ENCODE results near the gene IGFBP1. TPM values are rescaled to one million over a fixed set of nuclear protein-coding genes. Genes with fewer than 3 reads are reported as not detected.
"Not testable (repeated sequence)": the region's sequence is repeated elsewhere in the genome, so short reads cannot be mapped to it uniquely, and the experiment has no call there.

Gene IGFBP1
- total RNA-seq, 1 experiment from 2014 or later, result 0.48 TPM

GRCh38 chr7:45930967-45931366, 42.7 kb downstream of the IGFBP1 start:
- no peak for DNase-seq (ENCODE audit: low read depth)

DNA sequence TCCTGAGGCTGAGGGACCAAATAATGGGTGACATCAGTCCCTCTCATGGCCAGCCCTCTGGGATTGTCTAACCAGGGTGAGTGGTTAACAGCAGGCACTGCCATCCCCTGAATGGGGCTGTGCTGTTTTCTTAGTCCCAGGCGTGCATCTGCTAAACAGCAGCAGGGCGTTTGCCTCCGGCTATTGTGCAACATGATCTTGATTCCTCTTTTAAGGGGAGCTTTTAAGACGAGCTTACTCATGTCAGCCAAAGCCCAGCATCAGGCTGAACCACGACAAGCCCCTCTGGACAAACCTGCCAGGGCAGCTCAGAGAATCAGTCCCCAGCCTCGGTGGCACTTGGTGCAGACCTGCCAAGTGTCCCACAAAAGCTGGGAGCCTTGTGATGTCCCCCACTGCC, 49.0 kb downstream of the IGFBP1 start:
- DNase-seq (ENCODE audit: low read depth), result no peak

DNA sequence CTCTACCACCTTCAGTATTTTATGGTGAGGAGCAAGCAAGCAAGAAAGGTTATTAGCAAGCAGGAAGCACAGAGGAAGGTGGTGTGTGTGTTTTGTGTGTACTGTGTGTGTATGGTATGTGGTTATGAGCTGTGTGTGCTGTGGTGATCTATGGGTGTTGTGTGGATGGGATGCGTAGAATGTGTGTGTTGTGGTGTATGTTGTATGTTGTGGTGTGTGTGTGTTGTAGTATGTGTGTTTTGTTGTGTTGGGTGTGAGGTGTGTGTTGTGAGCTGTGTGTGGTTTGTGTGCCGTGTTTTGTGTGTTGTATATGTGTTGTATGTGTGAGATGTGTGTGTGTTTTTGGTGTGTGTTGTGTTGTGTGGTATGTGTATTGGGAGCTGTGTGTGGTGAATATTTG, 49.6 kb downstream of the IGFBP1 start:
- no peak for DNase-seq (ENCODE audit: low read depth)

DNA sequence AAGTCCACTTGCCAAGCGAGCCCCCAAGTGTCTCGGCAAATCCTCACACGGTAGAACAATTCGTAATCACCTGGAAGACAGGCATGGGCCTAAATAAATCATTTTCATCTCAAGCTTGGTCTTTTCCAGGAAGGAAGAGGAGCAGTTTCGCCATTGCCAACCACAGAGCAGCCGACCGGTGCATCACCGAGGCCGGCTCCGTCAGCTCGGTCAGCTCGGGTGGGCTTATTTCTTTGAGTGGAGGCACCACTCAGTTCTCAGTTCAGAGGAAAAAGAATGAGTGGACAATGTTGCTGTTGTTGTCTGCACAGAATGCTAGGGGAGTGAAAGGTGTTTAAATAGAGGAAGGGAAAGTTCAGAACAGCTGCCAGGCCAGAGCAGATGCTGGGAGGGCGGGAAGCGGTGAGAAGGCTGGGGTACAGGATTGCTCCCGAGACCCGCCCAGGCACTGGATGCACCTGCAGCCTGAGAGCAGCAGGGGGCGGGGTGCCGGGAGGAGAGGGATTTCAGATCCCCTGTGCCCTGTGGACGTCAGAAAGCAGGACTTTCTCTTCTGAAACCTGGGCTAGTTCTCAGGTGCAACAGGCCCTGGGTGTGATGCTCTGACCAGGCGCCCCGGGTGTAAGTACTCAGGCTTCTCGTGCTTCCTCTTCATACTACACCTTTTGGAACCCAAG, 50.5 kb downstream of the IGFBP1 start:
- DNase-seq (ENCODE audit: low read depth), result no peak

DNA sequence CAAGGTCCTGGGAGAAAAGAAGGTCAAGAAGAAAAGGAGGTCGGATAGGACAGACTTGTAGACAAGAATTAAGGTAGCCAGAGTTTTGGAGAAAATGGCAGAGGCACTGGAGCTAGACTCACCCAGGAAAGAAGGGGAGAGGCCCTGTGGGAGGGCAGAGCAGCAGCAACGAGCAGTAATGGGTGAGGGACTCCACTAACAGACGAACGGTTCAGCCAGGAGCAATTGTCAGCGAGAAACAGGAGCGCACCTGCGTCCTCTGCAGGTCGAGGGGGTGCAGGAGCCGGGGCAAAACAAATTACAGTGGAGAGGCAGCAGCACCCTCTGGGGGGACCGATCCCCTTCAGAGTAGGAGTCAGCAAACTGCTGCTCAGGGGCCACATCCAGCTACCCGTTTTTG, 51.3 kb downstream of the IGFBP1 start:
- no peak for DNase-seq (ENCODE audit: low read depth)

DNA sequence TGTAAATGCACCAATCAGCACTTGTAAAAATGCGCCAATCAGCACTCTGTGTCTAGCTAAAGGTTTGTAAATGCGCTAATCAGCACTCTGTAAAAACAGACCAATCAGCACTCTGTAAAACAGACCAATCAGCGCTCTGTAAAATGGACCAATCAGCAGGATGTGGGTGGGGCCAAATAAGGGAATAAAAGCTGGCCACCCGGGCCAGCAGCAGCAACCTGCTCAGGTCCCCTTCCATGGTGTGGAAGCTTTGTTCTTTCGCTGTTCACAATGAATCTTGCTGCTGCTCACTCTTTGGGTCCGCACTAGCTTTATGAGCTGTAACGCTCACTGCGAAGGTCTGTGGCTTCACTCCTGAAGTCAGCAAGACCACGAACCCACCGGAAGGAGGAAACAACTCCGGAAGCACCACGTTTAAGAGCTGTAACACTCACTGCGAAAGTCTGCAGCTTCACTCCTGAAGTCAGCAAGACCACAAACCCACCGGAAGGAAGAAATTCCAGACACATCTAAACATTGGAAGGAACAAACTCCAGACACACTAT, 52.0 kb downstream of the IGFBP1 start:
- not testable (repeated sequence) for DNase-seq (ENCODE audit: low read depth)

- DNase-seq (ENCODE audit: low read depth), result no peak
These were observed 52.7 kb downstream of the IGFBP1 start for GRCh38 chr7:45940939-45941338.

Small RNAs within 50 kb of the gene (small RNA-seq; reads per million reads assigned to genes)
- not detected for gene RNU6-326P

Other genes with a start within 250 kb of the IGFBP1 start
- gene CCDC201, start 15.4 kb upstream of the IGFBP1 start, total RNA-seq (2014; rRNA removed; shearing (Covaris generic)), result not detected in 2 replicates
- gene IGFBP3, start 32.8 kb downstream of the IGFBP1 start, total RNA-seq (2014; rRNA removed; shearing (Covaris generic)), result not detected in 2 replicates